ENCODE data around the gene NOL4L. TPM values are rescaled to one million over a fixed set of nuclear protein-coding genes. Genes with fewer than 3 reads are reported as not detected.

NOL4L gene, protein sequence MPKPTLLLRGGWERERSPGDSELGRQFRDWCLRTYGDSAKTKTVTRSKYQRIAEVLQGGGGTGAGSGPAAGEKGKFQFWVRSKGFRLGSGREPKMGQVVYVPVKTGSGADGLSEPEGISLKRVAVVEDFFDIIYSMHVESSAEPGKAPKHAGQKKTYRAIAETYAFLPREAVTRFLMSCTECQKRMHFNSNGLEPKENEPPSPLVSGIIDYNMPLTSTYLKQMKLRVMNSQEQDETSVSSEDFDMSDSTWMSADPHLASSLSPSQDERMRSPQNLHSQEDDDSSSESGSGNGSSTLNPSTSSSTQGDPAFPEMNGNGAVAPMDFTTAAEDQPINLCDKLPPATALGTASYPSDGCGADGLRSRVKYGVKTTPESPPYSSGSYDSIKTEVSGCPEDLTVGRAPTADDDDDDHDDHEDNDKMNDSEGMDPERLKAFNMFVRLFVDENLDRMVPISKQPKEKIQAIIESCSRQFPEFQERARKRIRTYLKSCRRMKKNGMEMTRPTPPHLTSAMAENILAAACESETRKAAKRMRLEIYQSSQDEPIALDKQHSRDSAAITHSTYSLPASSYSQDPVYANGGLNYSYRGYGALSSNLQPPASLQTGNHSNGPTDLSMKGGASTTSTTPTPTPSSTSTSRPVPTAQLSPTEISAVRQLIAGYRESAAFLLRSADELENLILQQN
- total RNA-seq, result 10 to 100 TPM; 15.2 to 18.3 TPM

DNA sequence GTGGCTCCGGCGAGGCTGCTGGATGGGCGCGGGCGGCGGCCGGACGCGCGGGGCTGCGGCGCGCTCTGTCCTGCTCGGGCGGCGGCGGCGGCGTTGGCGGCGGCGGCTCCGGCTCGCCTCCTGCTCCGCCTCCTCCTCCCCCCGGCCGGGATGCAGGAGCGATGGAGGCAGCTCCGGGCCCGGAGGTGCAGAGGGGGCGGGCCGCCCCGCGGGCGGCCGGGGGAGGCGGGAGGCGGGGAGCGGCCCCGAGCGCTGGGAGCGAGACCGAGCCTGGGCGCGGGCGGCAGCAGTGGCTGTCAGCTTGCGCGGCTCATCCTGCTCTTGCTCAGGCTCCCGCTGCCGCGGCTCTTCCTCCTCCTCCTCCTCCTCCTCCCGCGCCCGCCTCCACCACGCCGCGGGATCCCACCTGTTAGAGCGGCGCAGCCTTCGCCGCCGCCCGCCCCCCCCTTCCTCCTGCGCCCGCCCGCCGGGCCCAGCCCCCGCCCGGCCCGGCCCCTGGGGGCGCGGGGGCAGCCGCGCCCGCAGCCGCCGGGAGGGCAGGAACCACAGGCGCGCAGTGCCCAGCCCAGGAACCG is at the start of gene NOL4L:
NOL4L (minus strand) TSS at position 323 of the 575 bp plus-strand sequence. CDS start 443 bp downstream, outside the sequence.
- peak; percentile 41 for ATAC-seq
- H3K36me3 Mint-ChIP-seq, result no peaks in the 10 kb centered on the region
- H3K4me1 Mint-ChIP-seq, result peaks cover 30% of the 10 kb centered on the region
- CTCF ChIA-PET, result no interaction called here
- DNase-seq, result no peak
- H3K9me3 Mint-ChIP-seq (ENCODE audit: low read depth), result no peaks in the 10 kb centered on the region
- peak within 1 kb of the TSS; percentile 73 for H3K4me3 Mint-ChIP-seq
- H3K27me3 Mint-ChIP-seq, result peaks cover 26% of the 10 kb centered on the region
- H3K27ac Mint-ChIP-seq, result no peak within 1 kb of the TSS

DNA sequence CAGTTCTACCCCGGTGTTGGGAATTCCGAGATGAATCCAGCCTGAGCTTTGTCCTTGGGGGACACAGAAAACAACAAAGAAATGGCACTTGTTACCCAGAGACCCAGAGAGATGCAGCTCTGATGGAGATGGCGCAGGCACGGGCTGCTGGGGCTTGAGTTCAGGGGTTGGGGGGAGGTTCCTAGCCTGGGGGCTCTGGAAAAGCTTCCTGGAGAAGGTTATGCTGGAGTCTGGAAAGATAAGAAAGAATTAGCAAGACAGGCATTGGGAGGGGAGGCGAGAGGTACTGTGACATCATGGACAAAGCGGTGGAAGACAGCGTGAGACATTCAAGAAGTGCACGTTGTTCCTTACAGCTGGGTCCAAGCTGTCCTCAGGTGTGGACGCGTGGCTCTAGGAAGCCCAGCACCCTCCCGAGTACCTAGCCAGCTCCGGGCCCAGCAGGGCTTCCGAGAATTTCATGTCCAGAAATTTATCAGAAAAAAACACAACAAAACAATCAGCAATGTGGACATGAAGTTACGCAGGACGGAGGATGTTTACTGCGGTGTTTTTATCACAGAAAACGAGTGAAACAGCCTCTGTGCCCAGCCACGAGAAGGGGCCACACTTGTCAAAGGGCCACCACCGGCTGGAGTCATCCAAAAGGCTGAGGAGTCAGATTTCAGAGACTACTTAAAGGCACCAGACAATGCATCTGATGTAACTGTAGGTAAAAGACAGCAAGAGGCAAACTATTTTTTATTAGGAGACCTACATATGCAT is 49.1 kb upstream of the NOL4L start:
- peaks cover 6% of the 10 kb centered on the region for H3K27me3 Mint-ChIP-seq
- H3K27ac Mint-ChIP-seq, result no peak overlapping the region
- DNase-seq (no peak), ATAC-seq (no peak)
- H3K36me3 Mint-ChIP-seq, result no peaks in the 10 kb centered on the region
- no peaks in the 10 kb centered on the region for H3K9me3 Mint-ChIP-seq (ENCODE audit: low read depth)
- no peaks in the 10 kb centered on the region for H3K4me1 Mint-ChIP-seq
- no peak overlapping the region for H3K4me3 Mint-ChIP-seq
- CTCF ChIA-PET, result no interaction called here

DNA sequence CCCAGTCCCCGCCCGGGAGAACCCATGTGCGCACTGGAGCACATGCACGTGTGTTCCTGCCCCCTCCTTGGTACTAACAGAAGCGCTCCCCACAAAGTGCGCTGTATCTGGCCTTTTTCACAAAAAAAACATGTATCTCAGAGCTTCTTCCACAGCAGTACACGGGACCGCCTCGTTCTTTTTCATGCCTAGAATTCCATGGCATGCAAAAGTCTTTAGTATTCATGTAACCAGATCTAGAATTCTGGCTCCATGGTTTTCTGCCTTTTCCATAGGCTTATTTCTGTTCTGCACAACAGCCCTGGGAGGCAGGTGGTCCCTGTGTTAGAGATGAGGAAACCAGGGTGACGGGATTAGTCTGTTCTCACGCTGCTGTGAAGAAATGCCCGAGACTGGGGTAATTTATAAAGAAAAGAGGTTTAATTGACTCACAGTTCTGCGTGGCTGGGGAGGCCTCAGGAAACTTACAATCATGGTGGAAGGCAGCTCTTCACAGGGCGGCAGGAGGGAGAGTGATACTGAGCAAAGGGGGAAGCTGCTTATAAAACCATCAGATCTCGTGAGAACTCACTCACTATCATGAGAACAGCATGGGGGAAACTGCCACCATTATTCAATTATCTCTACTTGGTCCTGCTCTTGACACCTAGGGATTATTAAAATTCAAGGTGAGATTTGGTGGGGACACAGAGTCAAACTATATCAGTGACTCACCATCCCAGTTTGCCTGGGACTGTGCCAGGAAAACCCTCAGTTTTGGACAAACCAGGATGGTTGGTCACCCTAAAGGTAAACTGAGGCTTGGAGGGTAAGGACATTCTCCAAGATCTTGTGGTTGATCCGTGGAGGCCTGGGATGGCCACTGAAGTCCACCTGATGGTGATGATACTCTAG is 47.6 kb upstream of the NOL4L start:
- Mint-ChIP-seq H3K4me3 (no peak overlapping the region), H3K27ac (no peak overlapping the region), H3K4me1 (peaks cover 2% of the 10 kb centered on the region), H3K36me3 (no peaks in the 10 kb centered on the region), H3K9me3 (ENCODE audit: low read depth) (no peaks in the 10 kb centered on the region), H3K27me3 (peaks cover 6% of the 10 kb centered on the region)
- no peak for DNase-seq
- ATAC-seq, result no peak
- CTCF ChIA-PET, result interaction anchor here (1.2 kb wide), 1 partner anchor 20 kb away, joined by 3 read pairs; no protein-coding TSS in a partner anchor

DNA sequence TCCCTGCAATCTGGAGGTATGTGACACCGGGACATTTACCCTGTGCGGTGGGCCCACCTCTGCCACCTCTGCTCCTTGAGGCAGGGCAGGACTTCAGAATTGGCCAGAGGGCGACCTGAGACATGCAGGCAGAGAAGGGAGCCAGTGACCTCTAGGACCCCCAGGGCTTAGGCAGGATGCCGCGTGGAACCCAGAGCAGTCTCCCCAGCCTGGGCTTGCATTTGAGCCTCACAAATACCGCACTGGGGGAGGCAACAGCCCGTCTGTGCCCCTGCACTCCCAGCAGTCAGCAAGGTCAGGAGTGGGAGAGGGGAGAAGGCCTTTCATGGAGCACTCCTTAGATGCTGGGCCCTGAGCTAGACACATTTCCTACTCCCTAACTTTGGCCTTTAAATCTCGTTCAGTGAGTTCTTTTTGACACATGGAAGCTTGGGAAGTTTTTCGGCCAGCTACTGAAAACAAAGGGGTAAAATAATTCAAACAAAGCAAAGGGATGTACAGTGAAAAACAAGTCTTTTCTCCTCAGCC is 46.9 kb upstream of the NOL4L start:
- Mint-ChIP-seq H3K27me3 (peaks cover 6% of the 10 kb centered on the region), H3K9me3 (ENCODE audit: low read depth) (no peaks in the 10 kb centered on the region), H3K36me3 (no peaks in the 10 kb centered on the region), H3K4me1 (peaks cover 5% of the 10 kb centered on the region), H3K4me3 (no peak overlapping the region), H3K27ac (no peak overlapping the region)
- no peak for ATAC-seq
- DNase-seq, result no peak
- CTCF ChIA-PET, result interaction anchor here (1.2 kb wide), 1 partner anchor 20 kb away, joined by 3 read pairs; no protein-coding TSS in a partner anchor

DNA sequence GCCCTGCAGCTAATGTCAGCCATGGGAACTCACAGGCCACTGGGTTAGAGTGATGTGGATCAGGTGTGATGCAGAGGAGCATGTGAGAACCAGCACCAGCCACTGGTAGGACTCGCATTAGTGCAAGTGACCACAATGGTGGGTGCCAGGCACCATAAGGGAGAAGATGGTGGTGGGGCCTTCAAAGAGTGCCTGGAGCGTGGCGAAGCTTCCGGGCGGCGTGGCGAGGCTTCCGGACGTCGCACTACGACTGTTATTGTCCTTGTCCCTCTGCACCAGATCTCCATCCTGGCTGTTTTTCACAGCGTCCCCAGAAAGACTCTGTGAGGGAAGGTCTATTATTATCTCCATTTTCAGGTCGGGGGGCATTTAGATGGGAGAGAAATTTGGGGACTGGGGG is 44.7 kb upstream of the NOL4L start:
- Mint-ChIP-seq H3K27me3 (peaks cover 9% of the 10 kb centered on the region), H3K9me3 (ENCODE audit: low read depth) (no peaks in the 10 kb centered on the region), H3K4me3 (no peak overlapping the region), H3K4me1 (peaks cover 5% of the 10 kb centered on the region), H3K27ac (no peak overlapping the region), H3K36me3 (no peaks in the 10 kb centered on the region)
- ATAC-seq (no peak), DNase-seq (no peak)
- CTCF ChIA-PET, result no interaction called here

DNA sequence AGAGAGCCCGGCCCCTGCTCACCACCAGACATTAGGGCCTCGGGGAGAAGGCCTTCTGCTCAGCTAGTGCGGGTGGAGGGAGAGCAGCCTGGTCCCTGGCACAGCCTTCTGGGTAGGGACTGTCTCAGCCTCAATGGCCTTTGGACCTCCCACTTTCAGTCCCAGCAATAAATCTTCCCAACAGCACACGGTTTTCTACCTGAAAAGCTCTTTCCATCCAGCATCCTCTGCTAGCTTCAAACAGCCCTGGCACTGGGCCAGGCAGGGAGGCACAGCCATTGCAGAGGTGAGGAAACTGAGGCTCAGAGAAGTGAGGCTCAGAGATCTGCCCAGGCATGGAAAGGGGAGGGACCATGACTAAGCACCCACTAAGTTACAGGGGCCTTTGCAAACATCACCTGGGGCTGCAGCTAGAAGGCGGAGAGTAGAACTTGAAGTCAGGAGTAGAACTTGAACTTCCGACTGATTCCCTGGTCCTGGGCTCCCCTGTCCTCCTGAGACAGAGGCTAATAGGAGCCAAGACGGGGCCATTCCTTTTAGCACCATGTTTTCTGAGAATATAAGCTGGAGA is 43.9 kb upstream of the NOL4L start:
- H3K27me3 Mint-ChIP-seq, result peaks cover 9% of the 10 kb centered on the region
- H3K4me1 Mint-ChIP-seq, result peaks cover 5% of the 10 kb centered on the region
- H3K4me3 Mint-ChIP-seq, result no peak overlapping the region
- H3K9me3 Mint-ChIP-seq (ENCODE audit: low read depth), result no peaks in the 10 kb centered on the region
- H3K27ac Mint-ChIP-seq, result no peak overlapping the region
- no peaks in the 10 kb centered on the region for H3K36me3 Mint-ChIP-seq
- ATAC-seq (no peak), DNase-seq (no peak)
- CTCF ChIA-PET, result no interaction called here

DNA sequence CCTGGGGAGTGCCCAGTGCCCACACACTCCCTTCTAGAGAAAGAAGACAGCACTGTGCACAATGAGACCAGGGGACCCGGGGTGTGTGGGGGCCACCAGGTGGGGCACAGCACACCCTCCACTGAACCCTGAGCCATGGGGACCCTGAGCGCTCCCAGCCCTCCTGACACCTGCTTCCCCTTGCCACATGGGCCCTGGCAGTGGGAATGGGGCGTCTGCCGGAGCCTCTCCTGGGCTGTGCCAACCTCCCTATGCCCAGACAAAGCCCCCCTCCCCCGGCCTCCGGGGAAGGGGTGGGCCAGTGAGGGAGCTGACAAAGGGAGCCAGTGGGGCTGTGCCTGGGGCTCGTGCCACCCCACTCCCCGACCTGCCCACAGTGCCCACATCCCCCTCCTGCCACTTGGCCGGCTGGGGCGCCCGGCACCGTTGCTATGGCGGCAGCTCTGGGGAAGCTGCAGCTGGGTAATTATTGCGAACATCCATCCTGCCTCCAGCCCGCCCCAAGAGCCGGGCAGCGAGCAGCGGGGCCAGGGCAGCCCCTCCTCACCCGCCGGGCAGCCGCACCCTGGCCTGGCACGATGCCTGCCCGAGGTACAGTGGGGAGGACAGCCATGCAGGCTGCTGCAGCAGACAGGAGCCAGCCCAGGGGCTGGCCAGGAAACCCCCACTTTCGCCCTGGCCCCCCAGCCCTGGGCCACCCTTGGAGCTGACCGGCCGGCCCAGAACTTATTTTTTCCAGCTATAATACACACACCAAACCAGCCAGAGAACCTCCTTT is 41.9 kb upstream of the NOL4L start:
- H3K9me3 Mint-ChIP-seq (ENCODE audit: low read depth), result no peaks in the 10 kb centered on the region
- peaks cover 5% of the 10 kb centered on the region for H3K4me1 Mint-ChIP-seq
- no peak overlapping the region for H3K4me3 Mint-ChIP-seq
- CTCF ChIA-PET, result interaction anchor here (0.7 to 1.9 kb wide), 4 partner anchors 21 to 151 kb away, joined by 3 to 5 read pairs (median 4); no protein-coding TSS in a partner anchor
- ATAC-seq (peak; percentile 31), DNase-seq (no peak)
- H3K27me3 Mint-ChIP-seq, result peaks cover 3% of the 10 kb centered on the region
- H3K27ac Mint-ChIP-seq, result no peak overlapping the region
- H3K36me3 Mint-ChIP-seq, result no peaks in the 10 kb centered on the region

DNA sequence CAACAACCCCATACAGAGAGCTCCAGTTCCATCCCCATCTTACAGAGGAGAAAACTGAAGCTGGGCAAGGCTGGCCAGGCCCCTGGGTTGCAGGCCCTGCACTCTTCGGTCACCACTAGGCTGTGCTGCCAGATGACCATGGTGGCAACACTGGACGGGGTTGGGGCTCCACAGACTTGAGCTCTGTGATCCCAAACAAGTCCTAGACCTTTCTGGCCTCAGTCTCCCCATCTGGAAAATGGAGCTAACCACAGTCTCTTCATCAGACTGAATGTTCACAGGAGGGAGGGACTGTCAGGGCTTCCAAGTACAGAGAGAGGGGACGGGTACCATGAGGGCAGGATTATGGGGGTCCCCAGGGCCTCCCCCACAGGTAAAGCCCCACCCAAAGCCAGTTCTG is 41.3 kb upstream of the NOL4L start:
- H3K4me3 Mint-ChIP-seq, result no peak overlapping the region
- H3K27ac Mint-ChIP-seq, result no peak overlapping the region
- DNase-seq, result no peak
- H3K27me3 Mint-ChIP-seq, result peaks cover 3% of the 10 kb centered on the region
- no peaks in the 10 kb centered on the region for H3K36me3 Mint-ChIP-seq
- CTCF ChIA-PET, result interaction anchor here (1.4 to 1.9 kb wide), 2 partner anchors 26 to 87 kb away, joined by 4 to 5 read pairs; no protein-coding TSS in a partner anchor
- no peak for ATAC-seq
- H3K4me1 Mint-ChIP-seq, result peaks cover 5% of the 10 kb centered on the region
- no peaks in the 10 kb centered on the region for H3K9me3 Mint-ChIP-seq (ENCODE audit: low read depth)

DNA sequence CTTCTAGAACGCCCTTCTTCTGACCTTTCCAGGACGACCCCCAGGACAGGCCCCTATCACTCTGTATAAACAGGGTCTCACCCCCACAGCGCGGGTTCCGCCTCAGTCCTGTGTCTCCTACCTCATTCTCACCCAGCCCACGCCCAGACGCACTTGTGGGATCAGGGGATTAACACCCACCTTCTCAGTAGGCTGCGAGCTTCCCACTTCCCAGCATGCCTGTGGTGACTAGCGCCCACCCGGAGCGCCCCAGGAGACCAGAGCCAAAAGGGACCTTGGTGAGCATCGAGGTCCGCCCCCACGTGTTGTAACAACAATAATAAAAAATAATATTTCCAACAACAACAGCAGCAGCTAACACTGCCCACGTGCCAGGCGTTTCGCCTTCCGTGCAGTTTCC is 40.9 kb upstream of the NOL4L start:
- peaks cover 5% of the 10 kb centered on the region for H3K4me1 Mint-ChIP-seq
- H3K36me3 Mint-ChIP-seq, result no peaks in the 10 kb centered on the region
- CTCF ChIA-PET, result interaction anchor here (1.9 kb wide), 1 partner anchor 27 kb away, joined by 5 read pairs; no protein-coding TSS in a partner anchor
- no peak overlapping the region for H3K27ac Mint-ChIP-seq
- no peak overlapping the region for H3K4me3 Mint-ChIP-seq
- H3K9me3 Mint-ChIP-seq (ENCODE audit: low read depth), result no peaks in the 10 kb centered on the region
- ATAC-seq, result no peak
- peaks cover 3% of the 10 kb centered on the region for H3K27me3 Mint-ChIP-seq
- no peak for DNase-seq

DNA sequence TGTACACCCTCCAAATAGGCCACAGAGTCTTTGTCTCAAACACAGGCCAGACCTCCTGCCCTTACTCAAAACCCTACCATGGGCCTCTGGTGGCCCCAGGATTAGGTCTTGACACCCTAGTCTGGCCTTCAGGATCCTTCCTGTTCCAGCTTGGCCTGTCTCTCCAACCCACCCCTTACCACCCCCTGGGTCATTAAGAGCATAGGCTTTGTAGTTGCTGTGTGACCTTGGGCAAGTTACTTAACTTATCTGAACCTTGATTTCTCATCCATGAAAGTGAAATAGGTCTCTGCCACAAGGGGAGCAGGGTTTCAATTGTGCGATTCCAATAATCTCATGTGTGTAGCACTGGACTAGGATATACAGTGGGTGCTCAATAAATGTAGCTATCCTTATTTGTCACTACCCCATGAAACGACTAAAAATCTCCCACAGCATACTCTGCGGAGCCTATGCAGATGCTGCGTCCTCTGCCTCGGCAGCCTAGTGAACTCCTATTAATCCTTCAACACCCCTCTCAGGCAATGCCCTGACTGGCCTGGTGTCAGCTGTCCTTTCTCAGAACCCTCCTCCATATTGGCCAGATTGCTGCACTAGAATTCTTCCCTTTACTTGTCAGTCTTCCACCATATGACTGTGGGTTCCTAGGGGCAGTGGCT is 39.7 kb upstream of the NOL4L start:
- Mint-ChIP-seq H3K4me1 (peaks cover 5% of the 10 kb centered on the region), H3K27me3 (peaks cover 3% of the 10 kb centered on the region), H3K9me3 (ENCODE audit: low read depth) (no peaks in the 10 kb centered on the region), H3K4me3 (no peak overlapping the region), H3K36me3 (no peaks in the 10 kb centered on the region), H3K27ac (no peak overlapping the region)
- DNase-seq (no peak), ATAC-seq (no peak)
- CTCF ChIA-PET, result interaction anchor here (1.9 kb wide), 1 partner anchor 28 kb away, joined by 5 read pairs; no protein-coding TSS in a partner anchor

DNA sequence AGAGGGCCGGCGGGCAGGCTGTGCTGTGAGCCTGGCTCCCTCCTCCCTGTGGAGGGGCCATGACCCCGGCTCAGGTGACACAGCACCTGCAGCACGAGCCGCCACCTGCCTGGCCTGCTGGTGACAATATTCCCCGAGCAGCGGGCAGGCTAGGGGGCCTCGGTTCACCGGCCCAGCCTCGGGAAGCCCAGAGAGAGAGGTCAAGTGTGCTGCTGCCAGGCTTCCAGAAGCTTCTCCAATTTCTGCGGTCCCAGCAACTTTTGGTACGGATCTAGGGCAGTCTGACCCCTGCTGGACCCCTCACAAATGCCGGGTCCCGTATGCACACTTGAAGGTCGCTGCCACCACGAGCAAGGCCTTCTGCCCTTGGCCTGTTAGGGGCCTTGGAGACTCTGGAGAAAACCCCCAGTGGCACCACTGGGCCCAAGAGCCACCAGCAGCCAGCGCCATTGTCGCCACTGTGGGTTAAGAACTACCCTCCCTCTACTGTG is 38.6 kb upstream of the NOL4L start:
- Mint-ChIP-seq H3K9me3 (ENCODE audit: low read depth) (no peaks in the 10 kb centered on the region), H3K4me3 (no peak overlapping the region), H3K4me1 (peaks cover 5% of the 10 kb centered on the region), H3K27me3 (peaks cover 3% of the 10 kb centered on the region), H3K36me3 (no peaks in the 10 kb centered on the region), H3K27ac (no peak overlapping the region)
- ATAC-seq (no peak), DNase-seq (no peak)
- CTCF ChIA-PET, result no interaction called here
